GM23338 (cell line): ENCODE measurements around the gene AMZ1. TPM values are rescaled to one million over a fixed set of nuclear protein-coding genes. Genes with fewer than 3 reads are reported as not detected.

Experiments used
- ATAC-seq: fragments of 200-7000 bp; cut with Tn5 transposase; 3 replicates; pipeline ENCODE4 v1.9.1; 2020
- DNase-seq: peaks from one replicate; pipeline ENCODE4 v3.0.0-alpha.2; 2015; ENCODE audit warnings: low spot score
- H2AFZ ChIP-seq: fragments of 200-600 bp; sonication (generic); 2 replicates; pipeline ENCODE4 v1.8.0; 2016; ENCODE audit warnings: antibody characterized with exemption, mild to moderate bottlenecking, moderate library complexity
- H3F3A ChIP-seq: fragments of 200-600 bp; sonication (generic); replicated peaks from 2 replicates; pipeline ENCODE4 v1.8.0; 2017; ENCODE audit warnings: antibody characterized with exemption, mixed run types, low read depth
- H3K27ac ChIP-seq: fragments of 200-600 bp; sonication (generic); 2 replicates; pipeline ENCODE4 v1.6.1; 2016; ENCODE audit warnings: low read depth
- H3K27me3 ChIP-seq: fragments of 200-600 bp; sonication (generic); 2 replicates; pipeline ENCODE4 v1.8.0; 2016; ENCODE audit warnings: mild to moderate bottlenecking, mixed run types, moderate library complexity; ENCODE audit not compliant: insufficient read depth
- H3K36me3 ChIP-seq: fragments of 200-600 bp; sonication (generic); 2 replicates; pipeline ENCODE4 v1.8.0; 2016; ENCODE audit warnings: mild to moderate bottlenecking; ENCODE audit not compliant: insufficient read depth
- H3K4me1 ChIP-seq: fragments of 200-600 bp; sonication (generic); 2 replicates; pipeline ENCODE4 v1.8.0; 2016; ENCODE audit warnings: mild to moderate bottlenecking, moderate library complexity; ENCODE audit not compliant: insufficient read depth
- H3K4me2 ChIP-seq: fragments of 200-600 bp; sonication (generic); 2 replicates; pipeline ENCODE4 v1.7.1; 2017; ENCODE audit warnings: mixed run types
- H3K4me3 ChIP-seq: fragments of 200-600 bp; sonication (generic); 2 replicates; pipeline ENCODE4 v1.6.1; 2016; ENCODE audit warnings: mixed run types
- H3K79me2 ChIP-seq: fragments of 200-600 bp; sonication (generic); replicated peaks from 2 replicates; pipeline ENCODE4 v1.8.0; 2017; ENCODE audit warnings: mild to moderate bottlenecking; ENCODE audit not compliant: insufficient read depth
- H3K9me2 ChIP-seq: fragments of 200-600 bp; sonication (generic); 2 replicates; pipeline ENCODE4 v1.8.0; 2017; ENCODE audit not compliant: insufficient read depth
- H4K20me1 ChIP-seq: fragments of 200-600 bp; sonication (generic); replicated peaks from 2 replicates; pipeline ENCODE4 v1.8.0; 2017; ENCODE audit warnings: mild to moderate bottlenecking; ENCODE audit not compliant: insufficient read depth
- H3K27ac Mint-ChIP-seq: 2 replicates; pipeline ENCODE4 v1.8.0; 2020; ENCODE audit warnings: inconsistent platforms, mild to moderate bottlenecking, moderate library complexity, mixed read lengths
- H3K27me3 Mint-ChIP-seq: 3 replicates; pipeline ENCODE4 v1.8.0; 2022; ENCODE audit warnings: low read depth, mild to moderate bottlenecking, moderate library complexity, mixed read lengths, inconsistent platforms; ENCODE audit not compliant: insufficient read depth, poor library complexity
- H3K36me3 Mint-ChIP-seq: 3 replicates; pipeline ENCODE4 v1.8.0; 2021; ENCODE audit warnings: low read depth, mild to moderate bottlenecking, inconsistent platforms, moderate library complexity, mixed read lengths
- H3K4me1 Mint-ChIP-seq: 3 replicates; pipeline ENCODE4 v1.8.0; 2020; ENCODE audit warnings: mild to moderate bottlenecking, inconsistent platforms, mixed read lengths
- H3K4me3 Mint-ChIP-seq: 3 replicates; pipeline ENCODE4 v1.8.0; 2021; ENCODE audit warnings: moderate library complexity, mild to moderate bottlenecking, inconsistent platforms, mixed read lengths
- H3K9me3 Mint-ChIP-seq: 3 replicates; pipeline ENCODE4 v1.8.0; 2020; ENCODE audit warnings: moderate library complexity, mild to moderate bottlenecking, inconsistent platforms, mixed read lengths
- CREB1 ChIP-seq: fragments of 250-450 bp; sonication (Bioruptor Pico); IDR thresholded peaks from 2 replicates; pipeline ENCODE4 v1.5.0; 2020; ENCODE audit warnings: low read depth, mild to moderate bottlenecking, moderate library complexity
- CTCF ChIP-seq, 2 experiments: fragments of 200-600 bp in 1 of 2; sonication (generic) in 1 of 2; conservative IDR thresholded peaks; 2 replicates each; pipeline versions ENCODE4 v1.5.1 to v1.6.1; 2016 to 2017; ENCODE audit warnings: antibody characterized with exemption in 2 of 2, low read depth in 2 of 2, mild to moderate bottlenecking in 2 of 2, moderate library complexity in 1 of 2
- ETS1 ChIP-seq: IDR thresholded peaks from 2 replicates; pipeline ENCODE4 v1.6.1; 2016; ENCODE audit warnings: antibody characterized with exemption
- EZH2phosphoT487 ChIP-seq: fragments of 200-600 bp; sonication (generic); IDR thresholded peaks from one replicate; pipeline ENCODE4 v1.8.1; 2018; ENCODE audit warnings: antibody characterized with exemption; ENCODE audit not compliant: unreplicated experiment
- JUNB ChIP-seq: IDR thresholded peaks from one replicate; pipeline ENCODE4 v1.6.1; 2016; ENCODE audit warnings: antibody characterized with exemption; ENCODE audit not compliant: unreplicated experiment
- NANOG ChIP-seq: IDR thresholded peaks from 2 replicates; pipeline ENCODE4 v1.6.1; 2016; ENCODE audit warnings: antibody characterized with exemption, borderline replicate concordance
- POLR2AphosphoS5 ChIP-seq: IDR thresholded peaks from 2 replicates; pipeline ENCODE4 v1.6.1; 2016; ENCODE audit warnings: antibody characterized with exemption, low read depth
- STAT1 ChIP-seq: IDR thresholded peaks from one replicate; pipeline ENCODE4 v1.6.1; 2016; ENCODE audit warnings: antibody characterized with exemption; ENCODE audit not compliant: unreplicated experiment
- ZNF114 ChIP-seq: fragments of 250-450 bp; sonication (Bioruptor Pico); IDR thresholded peaks from 2 replicates; pipeline ENCODE4 v1.5.0; 2020; ENCODE audit warnings: mild to moderate bottlenecking, moderate library complexity
- ZNF331 ChIP-seq: fragments of 250-450 bp; sonication (Bioruptor Pico); IDR thresholded peaks from 2 replicates; pipeline ENCODE4 v1.5.0; 2020; ENCODE audit warnings: low read depth, mild to moderate bottlenecking, moderate library complexity
- polyA plus RNA-seq: library from polyadenylated mRNA; unstranded; fragments of >200 nt; fragmentation: Nextera tagmentation; extraction: Ambion mirVana; gene quantifications from 2 replicates; pipeline ENCODE4 v1.2.1, GENCODE V29; 2016
- total RNA-seq: library from RNA; depleted of rRNA; stranded (reverse); fragments of >200 nt; shearing (Covaris generic); gene quantifications from 2 replicates; pipeline ENCODE4 v1.2.3, GENCODE V29; 2014
- TF ChIP-seq, protein P1 (sequence below): fragments of 250-450 bp; sonication (Bioruptor Pico); IDR thresholded peaks from 2 replicates; pipeline ENCODE4 v1.5.0; 2020; ENCODE audit warnings: mild to moderate bottlenecking, moderate library complexity

The AMZ1 gene
- total and polyA plus RNA-seq, 2 experiments from 2014 or later, result 0.73 to 4.5 TPM

- Histone ChIP-seq H3K27ac (no peak overlapping the region), H3K79me2 (no peaks in the 10 kb centered on the region), H4K20me1 (no peaks in the 10 kb centered on the region), H2AFZ (no peak overlapping the region), H3K27me3 (no peaks in the 10 kb centered on the region), H3K9me2 (no peaks in the 10 kb centered on the region), H3K36me3 (no peaks in the 10 kb centered on the region), H3K4me3 (no peak overlapping the region), H3K4me2 (no peak overlapping the region), H3F3A (no peaks in the 10 kb centered on the region), H3K4me1 (no peaks in the 10 kb centered on the region; the same call in 1 of the 2 replicates)
- TF ChIP-seq ZNF331 (CRISPR knock-in tag) (no peak), JUNB (no peak), CREB1 (no peak), NANOG (no peak), POLR2AphosphoS5 (no peak), ZNF114 (CRISPR knock-in tag) (no peak), EZH2phosphoT487 (no peak), STAT1 (no peak), ETS1 (no peak)
- peaks cover 4% of the 10 kb centered on the region for H3K36me3 Mint-ChIP-seq
- no peak for DNase-seq
- H3K4me1 Mint-ChIP-seq, result peaks cover 9% of the 10 kb centered on the region; the same call in 2 of the 3 replicates
- H3K27me3 Mint-ChIP-seq, result peaks cover 23% of the 10 kb centered on the region
- peaks cover 4% of the 10 kb centered on the region; the same call in 1 of the 3 replicates for H3K9me3 Mint-ChIP-seq
- H3K4me3 Mint-ChIP-seq, result no peak overlapping the region
- no peak overlapping the region for H3K27ac Mint-ChIP-seq
- ATAC-seq, result peak; percentile 12
These were observed 22.6 kb upstream of the AMZ1 start for GRCh38 chr7:2665359-2665791.

- DNase-seq (no peak), ATAC-seq (no peak)
- no peak overlapping the region for H2AFZ ChIP-seq
- H3K27me3 Mint-ChIP-seq, result peaks cover 28% of the 10 kb centered on the region
- no peaks in the 10 kb centered on the region for H3K36me3 ChIP-seq
- no peaks in the 10 kb centered on the region for H3K79me2 ChIP-seq
- H3F3A ChIP-seq, result no peaks in the 10 kb centered on the region
- peaks cover 9% of the 10 kb centered on the region for H3K4me1 Mint-ChIP-seq
- H3K27ac Mint-ChIP-seq, result no peak overlapping the region
- H4K20me1 ChIP-seq, result no peaks in the 10 kb centered on the region
- H3K27me3 ChIP-seq, result no peaks in the 10 kb centered on the region
- peaks cover 4% of the 10 kb centered on the region for H3K36me3 Mint-ChIP-seq
- H3K4me2 ChIP-seq, result no peak overlapping the region
- H3K4me1 ChIP-seq, result no peaks in the 10 kb centered on the region; the same call in 1 of the 2 replicates
- no peak overlapping the region for H3K4me3 Mint-ChIP-seq
- TF ChIP-seq CTCF (conservative IDR thresholded peaks at IDR 0.05; ENCODE audit: low read depth in 2 of 2), result no peak
- no peak for TF ChIP-seq EZH2phosphoT487
- TF ChIP-seq POLR2AphosphoS5, result no peak
- TF ChIP-seq, protein P1, sequence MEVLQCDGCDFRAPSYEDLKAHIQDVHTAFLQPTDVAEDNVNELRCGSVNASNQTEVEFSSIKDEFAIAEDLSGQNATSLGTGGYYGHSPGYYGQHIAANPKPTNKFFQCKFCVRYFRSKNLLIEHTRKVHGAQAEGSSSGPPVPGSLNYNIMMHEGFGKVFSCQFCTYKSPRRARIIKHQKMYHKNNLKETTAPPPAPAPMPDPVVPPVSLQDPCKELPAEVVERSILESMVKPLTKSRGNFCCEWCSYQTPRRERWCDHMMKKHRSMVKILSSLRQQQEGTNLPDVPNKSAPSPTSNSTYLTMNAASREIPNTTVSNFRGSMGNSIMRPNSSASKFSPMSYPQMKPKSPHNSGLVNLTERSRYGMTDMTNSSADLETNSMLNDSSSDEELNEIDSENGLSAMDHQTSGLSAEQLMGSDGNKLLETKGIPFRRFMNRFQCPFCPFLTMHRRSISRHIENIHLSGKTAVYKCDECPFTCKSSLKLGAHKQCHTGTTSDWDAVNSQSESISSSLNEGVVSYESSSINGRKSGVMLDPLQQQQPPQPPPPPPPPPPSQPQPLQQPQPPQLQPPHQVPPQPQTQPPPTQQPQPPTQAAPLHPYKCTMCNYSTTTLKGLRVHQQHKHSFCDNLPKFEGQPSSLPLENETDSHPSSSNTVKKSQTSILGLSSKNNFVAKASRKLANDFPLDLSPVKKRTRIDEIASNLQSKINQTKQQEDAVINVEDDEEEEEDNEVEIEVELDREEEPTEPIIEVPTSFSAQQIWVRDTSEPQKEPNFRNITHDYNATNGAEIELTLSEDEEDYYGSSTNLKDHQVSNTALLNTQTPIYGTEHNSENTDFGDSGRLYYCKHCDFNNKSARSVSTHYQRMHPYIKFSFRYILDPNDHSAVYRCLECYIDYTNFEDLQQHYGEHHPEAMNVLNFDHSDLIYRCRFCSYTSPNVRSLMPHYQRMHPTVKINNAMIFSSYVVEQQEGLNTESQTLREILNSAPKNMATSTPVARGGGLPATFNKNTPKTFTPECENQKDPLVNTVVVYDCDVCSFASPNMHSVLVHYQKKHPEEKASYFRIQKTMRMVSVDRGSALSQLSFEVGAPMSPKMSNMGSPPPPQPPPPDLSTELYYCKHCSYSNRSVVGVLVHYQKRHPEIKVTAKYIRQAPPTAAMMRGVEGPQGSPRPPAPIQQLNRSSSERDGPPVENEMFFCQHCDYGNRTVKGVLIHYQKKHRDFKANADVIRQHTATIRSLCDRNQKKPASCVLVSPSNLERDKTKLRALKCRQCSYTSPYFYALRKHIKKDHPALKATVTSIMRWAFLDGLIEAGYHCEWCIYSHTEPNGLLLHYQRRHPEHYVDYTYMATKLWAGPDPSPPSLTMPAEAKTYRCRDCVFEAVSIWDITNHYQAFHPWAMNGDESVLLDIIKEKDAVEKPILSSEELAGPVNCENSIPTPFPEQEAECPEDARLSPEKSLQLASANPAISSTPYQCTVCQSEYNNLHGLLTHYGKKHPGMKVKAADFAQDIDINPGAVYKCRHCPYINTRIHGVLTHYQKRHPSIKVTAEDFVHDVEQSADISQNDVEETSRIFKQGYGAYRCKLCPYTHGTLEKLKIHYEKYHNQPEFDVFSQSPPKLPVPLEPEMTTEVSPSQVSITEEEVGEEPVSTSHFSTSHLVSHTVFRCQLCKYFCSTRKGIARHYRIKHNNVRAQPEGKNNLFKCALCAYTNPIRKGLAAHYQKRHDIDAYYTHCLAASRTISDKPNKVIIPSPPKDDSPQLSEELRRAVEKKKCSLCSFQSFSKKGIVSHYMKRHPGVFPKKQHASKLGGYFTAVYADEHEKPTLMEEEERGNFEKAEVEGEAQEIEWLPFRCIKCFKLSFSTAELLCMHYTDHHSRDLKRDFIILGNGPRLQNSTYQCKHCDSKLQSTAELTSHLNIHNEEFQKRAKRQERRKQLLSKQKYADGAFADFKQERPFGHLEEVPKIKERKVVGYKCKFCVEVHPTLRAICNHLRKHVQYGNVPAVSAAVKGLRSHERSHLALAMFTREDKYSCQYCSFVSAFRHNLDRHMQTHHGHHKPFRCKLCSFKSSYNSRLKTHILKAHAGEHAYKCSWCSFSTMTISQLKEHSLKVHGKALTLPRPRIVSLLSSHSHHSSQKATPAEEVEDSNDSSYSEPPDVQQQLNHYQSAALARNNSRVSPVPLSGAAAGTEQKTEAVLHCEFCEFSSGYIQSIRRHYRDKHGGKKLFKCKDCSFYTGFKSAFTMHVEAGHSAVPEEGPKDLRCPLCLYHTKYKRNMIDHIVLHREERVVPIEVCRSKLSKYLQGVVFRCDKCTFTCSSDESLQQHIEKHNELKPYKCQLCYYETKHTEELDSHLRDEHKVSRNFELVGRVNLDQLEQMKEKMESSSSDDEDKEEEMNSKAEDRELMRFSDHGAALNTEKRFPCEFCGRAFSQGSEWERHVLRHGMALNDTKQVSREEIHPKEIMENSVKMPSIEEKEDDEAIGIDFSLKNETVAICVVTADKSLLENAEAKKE (CRISPR knock-in tag), result no peak
- H3K4me3 ChIP-seq, result no peak overlapping the region
- H3K9me2 ChIP-seq, result no peaks in the 10 kb centered on the region
- H3K27ac ChIP-seq, result no peak overlapping the region
- H3K9me3 Mint-ChIP-seq, result peaks cover 4% of the 10 kb centered on the region; the same call in 1 of the 3 replicates
These were observed 21.8 kb upstream of the AMZ1 start for GRCh38 chr7:2666155-2666554.
